IPS-15b (cell line): ENCODE data around the gene ZNF620.
"Not testable (repeated sequence)": the region's sequence is repeated elsewhere in the genome, so short reads cannot be mapped to it uniquely, and the experiment has no call there.

ENCODE experiments used
- H3K27me3 ChIP-seq: one replicate; pipeline ENCODE4 v1.6.1; 2013; ENCODE audit warnings: low read length; ENCODE audit not compliant: control insufficient read depth, insufficient read depth
- H3K36me3 ChIP-seq: one replicate; pipeline ENCODE4 v1.6.1; 2013; ENCODE audit warnings: low read length; ENCODE audit not compliant: control insufficient read depth, insufficient read depth
- H3K4me1 ChIP-seq: one replicate; pipeline ENCODE4 v1.6.1; 2013; ENCODE audit warnings: mild to moderate bottlenecking, low read length; ENCODE audit not compliant: control insufficient read depth, insufficient read depth
- H3K4me3 ChIP-seq: one replicate; pipeline ENCODE4 v1.5.1; 2013; ENCODE audit warnings: low read depth, low read length
- H3K9ac ChIP-seq: one replicate; pipeline ENCODE4 v1.6.1; 2013; ENCODE audit warnings: low read depth, mild to moderate bottlenecking, low read length
- H3K9me3 ChIP-seq: one replicate; pipeline ENCODE4 v1.6.1; 2013; ENCODE audit warnings: mild to moderate bottlenecking, low read length; ENCODE audit not compliant: control insufficient read depth, insufficient read depth

Gene ZNF620

GRCh38 chr3:40550167-40550566, 44.3 kb downstream of the ZNF620 start:
- no peaks in the 10 kb centered on the region for H3K36me3 ChIP-seq
- H3K9me3 ChIP-seq: no peaks in the 10 kb centered on the region
- no peak overlapping the region for H3K9ac ChIP-seq
- H3K4me3 ChIP-seq: no peak overlapping the region
- no peaks in the 10 kb centered on the region for H3K27me3 ChIP-seq
- H3K4me1 ChIP-seq: no peaks in the 10 kb centered on the region

- Histone ChIP-seq H3K36me3 (no peaks in the 10 kb centered on the region), H3K4me3 (no peak overlapping the region), H3K9ac (no peak overlapping the region), H3K27me3 (no peaks in the 10 kb centered on the region), H3K9me3 (peaks cover 3% of the 10 kb centered on the region), H3K4me1 (no peaks in the 10 kb centered on the region)
Observed at GRCh38 chr3:40557575-40558161, 51.8 kb downstream of the ZNF620 start.

DNA sequence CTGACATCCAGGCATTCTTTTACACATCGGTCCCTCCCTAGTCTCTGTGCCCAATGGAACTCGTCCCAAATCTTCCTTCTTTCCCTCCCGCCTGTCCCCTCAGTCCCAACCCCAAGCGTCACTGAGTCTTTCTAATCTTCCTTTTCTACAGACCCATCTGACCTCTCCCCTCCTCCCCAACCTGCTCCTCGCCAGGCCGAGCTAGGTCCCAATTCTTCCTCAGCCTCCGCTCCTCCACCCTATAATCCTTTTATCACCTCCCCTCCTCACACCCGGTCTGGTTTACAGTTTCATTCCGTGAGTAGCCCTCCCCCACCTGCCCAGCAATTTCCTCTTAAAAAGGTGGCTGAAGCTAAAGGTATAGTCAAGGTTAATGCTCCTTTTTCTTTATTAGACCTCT, 56.6 kb downstream of the ZNF620 start:
- not testable (repeated sequence) for H3K4me1 ChIP-seq, H3K36me3 ChIP-seq, H3K9ac ChIP-seq, H3K4me3 ChIP-seq, H3K9me3 ChIP-seq, H3K27me3 ChIP-seq

DNA sequence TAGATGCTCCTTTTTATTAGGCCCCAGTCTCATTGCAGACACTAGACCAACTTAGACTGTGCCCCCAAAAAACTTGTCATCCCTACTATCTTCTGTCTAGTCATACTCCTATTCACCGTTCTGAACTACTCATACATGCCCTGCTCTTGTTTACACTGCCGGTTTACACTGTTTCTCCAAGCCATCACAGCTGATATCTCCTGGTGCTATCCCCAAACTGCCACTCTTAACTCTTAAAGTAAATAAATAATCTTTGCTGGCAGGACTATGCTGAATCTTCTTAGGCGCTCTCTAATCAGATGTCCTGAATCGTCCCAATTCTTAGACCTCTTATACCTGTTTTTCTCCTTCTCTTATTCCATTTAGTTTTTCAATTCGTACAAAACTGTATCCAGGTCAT, 59.8 kb downstream of the ZNF620 start:
- not testable (repeated sequence) for H3K9ac ChIP-seq, H3K9me3 ChIP-seq, H3K4me1 ChIP-seq, H3K27me3 ChIP-seq, H3K4me3 ChIP-seq, H3K36me3 ChIP-seq

DNA sequence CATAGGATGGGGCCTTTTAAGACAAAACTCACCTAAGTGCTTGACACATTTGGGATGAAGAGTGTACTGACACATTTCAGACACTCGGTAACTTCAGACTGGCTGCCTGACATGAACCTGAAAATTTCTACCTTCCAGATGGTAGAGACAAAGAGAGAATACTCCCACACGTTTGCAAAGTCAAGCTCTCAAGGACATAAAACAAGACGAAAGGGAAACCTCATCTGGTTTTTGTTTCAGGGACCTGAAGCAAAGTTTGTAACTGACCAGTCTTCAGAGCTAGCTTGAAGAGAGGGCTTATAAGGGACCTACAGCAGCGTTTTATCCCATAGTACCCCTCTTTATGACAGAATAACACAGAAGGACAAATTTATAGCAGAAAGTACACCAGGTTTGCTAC, 60.9 kb downstream of the ZNF620 start:
- no peak overlapping the region for H3K4me3 ChIP-seq
- H3K9ac ChIP-seq: no peak overlapping the region
- no peaks in the 10 kb centered on the region for H3K36me3 ChIP-seq
- no peaks in the 10 kb centered on the region for H3K9me3 ChIP-seq
- H3K4me1 ChIP-seq: peaks cover 3% of the 10 kb centered on the region
- H3K27me3 ChIP-seq: no peaks in the 10 kb centered on the region
